Fibroblast of skin of right biceps (primary cell): ENCODE results near the gene SLC9A7.
"Not testable (repeated sequence)": the region's sequence is repeated elsewhere in the genome, so short reads cannot be mapped to it uniquely, and the experiment has no call there.

Experiments
- DNase-seq: peaks from one replicate; pipeline ENCODE4 v3.0.0-alpha.2; 2013

Gene SLC9A7

DNA sequence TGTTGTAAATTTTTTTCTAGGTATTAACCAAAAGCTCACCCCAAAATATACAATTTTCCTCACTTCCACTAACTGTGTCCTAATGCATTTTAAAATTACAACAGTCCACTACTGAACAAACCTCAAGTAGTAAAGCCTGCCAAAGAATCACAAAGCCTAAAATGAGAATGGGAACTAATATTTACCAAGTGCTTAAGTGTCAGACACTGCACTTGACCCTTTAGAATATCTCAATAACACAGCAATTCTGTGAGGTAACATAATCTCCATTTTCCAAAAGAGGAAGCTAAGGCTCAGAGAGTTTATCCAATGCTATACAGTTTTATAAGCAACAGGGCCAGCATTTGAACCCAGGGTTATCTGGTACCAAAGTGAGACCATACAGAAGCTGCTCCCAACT is 4.9 kb downstream of the SLC9A7 start:
- no peak for DNase-seq

DNA sequence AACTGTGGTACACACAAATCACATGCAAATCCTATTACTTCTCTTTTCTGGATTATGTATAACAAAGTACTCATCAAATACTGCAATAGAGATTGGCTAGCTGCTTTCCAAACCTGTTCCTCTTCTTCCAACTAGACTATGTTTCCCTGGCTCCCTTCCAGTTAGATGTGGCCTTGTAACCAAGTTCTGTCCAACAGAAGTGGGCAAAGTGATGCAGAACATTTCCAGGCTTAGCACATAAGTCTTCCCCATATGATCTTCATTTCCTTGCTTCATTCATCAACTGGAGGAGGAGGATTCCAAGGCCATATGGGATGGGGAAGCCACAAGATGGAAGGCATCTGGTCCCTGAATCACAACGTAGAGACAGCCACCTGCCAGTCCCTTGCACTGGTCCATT is 8.0 kb downstream of the SLC9A7 start:
- DNase-seq: no peak

DNA sequence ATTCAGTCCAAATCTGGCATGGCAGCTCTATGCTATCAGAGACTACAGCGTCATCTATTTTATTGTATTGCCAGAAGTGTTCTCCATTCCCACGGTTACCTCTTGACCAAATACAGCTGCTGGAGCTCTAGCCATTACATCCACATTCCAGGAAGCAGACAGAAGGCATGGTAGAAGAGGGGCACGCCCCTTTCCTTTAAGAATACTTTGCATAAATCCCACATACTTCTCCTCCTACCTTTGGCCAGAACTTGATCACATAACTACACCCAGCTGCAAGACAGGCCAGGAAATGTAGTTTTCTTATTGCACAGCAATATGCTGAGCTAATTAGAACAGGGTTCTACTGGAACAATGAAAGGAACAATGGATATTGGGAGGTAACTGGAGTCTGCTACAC is 14.9 kb downstream of the SLC9A7 start:
- no peak for DNase-seq

DNA sequence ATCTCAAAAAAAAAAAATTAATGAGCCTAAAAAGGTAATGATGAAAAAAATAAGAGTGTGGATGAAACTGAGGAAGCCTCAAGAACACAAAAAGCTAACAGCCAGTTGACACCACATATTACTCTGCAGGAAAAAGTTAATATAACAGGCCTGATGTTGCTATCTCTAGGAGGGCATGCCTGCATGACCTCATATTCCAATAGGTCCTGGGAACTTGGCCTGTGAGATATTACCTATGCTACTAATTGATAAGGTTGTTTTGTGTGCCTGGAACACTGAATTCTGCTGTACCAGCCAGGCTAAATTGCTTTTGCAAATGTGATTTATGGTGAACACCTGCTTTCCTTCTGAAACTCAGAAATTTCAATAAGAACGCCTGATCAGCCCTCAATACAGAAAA is 15.9 kb downstream of the SLC9A7 start:
- no peak for DNase-seq

DNA sequence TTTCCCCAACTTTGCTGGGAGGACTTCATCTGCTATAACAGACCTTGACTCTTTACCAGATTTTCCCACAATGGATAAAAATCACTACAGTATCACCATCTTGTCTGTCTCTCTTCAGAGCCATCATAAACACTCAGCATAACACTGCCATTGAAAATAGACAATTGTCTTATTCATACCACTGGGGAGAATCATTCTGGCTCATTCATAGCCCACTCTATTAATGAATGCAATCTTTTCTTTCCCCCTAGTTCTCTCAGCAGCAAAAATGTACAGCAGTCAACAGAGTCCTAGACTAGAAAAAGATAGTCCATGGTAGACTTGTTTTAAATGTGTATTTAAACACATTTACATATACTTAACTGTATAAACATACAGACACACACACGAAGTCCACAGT is 19.2 kb downstream of the SLC9A7 start:
- DNase-seq: no peak

DNA sequence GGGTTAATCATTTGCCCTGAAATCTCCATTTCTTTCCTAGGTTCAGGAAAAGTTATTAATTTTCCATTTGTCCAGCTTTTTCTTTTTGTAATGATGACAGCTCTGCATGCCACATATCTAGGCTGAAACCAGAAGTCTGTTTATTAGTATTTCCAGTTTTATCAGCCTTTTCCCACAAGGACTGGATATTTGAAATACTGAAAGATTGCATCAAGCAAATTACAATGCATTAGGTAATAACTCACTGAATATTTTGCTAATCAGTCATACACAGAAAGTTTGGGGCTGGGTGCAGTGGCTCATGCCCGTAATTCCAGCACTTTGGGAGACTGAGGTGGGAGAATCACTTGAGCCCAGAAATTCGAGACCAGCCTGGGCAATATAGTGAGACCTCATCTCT is 21.5 kb downstream of the SLC9A7 start:
- peak; percentile 79 for DNase-seq

DNA sequence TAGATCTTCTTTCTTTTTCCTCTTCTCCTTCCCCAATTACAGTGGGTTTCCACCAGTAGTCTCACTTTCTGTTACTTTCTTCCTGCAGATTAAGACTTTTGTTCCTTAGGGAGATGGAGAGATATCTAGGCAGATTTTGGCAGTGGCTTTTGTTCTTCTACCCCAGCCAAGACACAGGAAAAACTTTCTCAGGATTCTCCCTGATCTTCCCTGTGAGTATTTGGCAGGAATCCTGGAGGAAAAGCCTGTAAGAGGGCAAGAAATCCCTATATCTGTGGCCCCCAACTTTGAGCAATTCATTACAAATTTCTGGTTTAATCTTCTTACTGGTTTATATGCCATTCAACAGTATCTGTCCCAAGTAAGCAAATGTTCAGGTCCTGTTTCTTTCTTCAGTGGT is 21.9 kb downstream of the SLC9A7 start:
- DNase-seq: peak; percentile 43

DNA sequence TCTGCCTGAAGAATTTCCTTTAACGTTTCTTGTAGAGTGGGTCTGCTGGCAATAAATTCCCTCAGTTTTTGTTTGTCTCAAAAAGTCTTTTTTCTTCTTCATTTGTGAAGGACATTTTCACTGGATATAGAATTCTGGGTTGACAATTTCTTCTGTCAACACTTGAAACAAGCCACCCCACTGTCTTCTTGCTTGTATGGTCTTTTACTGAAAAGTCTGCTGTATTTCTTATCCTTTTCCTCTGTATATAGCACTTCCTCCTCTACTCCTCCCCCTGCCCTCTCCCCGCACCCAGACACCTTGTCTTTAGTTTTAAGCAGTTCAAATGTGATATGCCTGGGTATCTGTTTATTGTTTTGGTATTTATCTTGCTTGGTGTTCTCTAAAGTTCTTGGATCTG is 23.3 kb downstream of the SLC9A7 start:
- no peak for DNase-seq

DNA sequence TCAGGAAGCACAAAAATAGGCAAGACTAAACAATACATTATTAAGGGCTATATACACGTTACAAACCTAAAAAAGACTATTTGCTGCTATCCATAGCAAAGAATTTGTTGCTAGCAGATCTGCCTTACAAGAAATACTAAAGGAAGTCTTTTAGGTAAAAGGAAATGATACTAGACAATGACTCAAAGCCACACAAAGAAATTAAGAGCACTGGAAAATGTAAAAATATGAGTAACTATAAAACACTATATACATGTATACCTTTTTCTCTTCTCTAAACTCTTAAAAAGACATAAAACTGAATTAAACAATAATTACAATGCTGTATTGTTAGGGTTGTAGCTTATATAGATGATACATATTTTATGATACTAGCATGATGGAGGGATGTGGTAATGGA is 25.7 kb downstream of the SLC9A7 start:
- DNase-seq: no peak

DNA sequence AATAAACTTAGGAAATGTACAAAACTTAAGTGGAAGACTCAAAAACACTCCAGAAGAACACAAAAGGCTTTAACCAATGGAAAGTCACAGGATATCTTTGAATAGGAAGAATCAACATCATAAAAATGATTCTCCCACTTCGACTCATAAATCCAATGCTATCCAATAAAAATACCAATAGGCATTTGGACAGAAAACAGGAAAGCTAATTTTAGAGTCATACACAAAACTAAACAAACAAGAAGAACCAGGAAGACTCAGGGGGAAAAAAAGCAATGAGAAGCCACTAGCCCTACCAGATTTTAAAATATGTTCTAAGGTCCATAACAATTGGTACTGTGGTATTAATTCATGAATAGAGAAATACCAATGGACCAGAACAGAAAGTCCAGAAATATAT is 28.2 kb downstream of the SLC9A7 start:
- DNase-seq: no peak

DNA sequence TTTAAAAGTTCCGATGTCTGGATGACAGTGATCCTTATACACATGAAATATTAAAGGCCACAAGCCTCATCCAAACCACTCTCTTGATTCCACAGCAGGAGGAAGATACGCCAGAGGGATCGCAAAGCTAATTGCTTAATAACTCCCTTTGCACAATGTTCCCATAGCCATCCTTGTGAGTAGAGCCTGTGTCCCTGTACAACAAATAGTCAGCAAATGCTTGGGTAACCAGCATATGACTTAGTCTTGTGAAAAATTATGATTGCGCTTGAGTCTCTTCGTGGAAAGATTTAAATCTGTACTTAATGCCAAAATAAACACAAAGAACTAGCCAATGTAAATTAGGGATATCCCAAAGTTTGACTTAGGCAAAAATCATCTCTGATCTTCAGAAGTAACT is 31.5 kb downstream of the SLC9A7 start:
- DNase-seq: no peak

DNA sequence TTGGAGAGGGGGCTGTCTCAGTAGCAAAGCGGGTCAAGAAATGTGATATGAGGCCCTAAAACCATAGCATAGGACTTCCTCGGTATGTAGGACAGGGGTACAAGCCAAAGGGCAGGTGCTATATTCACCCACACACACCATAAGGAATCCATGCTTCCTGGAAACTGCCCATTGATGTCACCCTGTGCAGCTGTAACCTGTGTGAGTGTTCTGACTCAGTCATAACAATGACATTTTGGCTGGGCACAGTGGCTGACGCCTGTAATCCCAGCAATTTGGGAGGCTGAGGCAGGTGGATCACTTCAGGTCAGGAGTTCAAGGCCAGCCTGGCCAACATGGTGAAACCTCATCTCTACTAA is 35.4 kb downstream of the SLC9A7 start:
- not testable (repeated sequence) for DNase-seq

DNA sequence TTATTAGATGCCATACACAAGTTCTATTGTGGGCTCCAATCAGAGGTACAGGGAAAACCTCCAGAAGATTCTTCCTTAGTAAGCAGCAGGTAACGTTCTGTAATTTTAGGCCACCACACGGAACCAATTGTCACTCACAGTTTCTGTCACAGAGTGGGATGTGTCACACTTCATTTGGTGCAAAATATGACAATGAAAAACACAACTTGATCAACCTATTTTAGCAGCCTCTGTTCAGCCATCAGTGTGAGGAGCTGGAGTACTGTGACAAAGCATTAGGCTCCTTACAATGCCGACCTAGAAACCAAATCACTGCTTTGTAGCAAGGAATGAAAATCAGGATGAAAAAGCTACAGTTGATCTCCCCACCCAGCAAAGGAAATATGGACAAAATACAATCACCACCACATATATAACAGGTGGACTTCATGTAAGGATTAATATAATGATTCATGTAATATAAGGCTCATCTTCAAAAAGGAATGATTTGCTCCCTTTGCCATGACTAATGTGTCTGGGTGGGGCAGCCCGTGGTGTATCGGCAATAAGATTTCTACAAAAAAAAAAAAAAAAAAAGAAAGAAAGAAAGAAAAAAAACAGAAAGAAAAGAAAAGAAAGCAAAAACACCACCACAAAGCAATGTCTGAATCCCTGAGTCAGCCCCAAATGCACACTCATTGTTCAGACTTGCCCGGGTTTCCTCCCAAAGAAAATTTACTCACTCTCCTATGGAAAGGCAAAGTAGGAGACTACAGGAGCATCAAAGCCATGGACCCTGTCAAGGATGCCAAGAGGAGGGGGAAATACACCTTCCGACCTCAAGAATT is 36.0 kb downstream of the SLC9A7 start:
- DNase-seq: peak; percentile 16

DNA sequence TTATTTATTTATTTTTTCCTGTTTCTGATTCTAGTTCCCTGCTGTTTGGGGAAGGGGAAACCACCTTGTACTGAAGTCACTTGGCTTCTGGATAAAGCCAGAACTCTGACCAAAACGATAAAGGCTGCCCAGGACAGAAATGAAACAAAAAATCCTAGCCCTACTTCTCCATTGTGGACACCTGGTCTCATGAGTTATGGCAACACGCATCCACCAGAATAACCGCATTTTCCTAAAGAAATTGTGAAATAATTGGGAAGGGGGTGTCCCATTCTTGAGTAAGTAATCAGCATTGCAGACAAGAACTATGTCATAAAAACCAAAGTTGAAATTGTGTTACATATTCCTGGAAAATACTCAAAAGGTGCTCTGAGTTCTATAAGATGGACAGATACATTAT is 42.1 kb downstream of the SLC9A7 start:
- DNase-seq: no peak

DNA sequence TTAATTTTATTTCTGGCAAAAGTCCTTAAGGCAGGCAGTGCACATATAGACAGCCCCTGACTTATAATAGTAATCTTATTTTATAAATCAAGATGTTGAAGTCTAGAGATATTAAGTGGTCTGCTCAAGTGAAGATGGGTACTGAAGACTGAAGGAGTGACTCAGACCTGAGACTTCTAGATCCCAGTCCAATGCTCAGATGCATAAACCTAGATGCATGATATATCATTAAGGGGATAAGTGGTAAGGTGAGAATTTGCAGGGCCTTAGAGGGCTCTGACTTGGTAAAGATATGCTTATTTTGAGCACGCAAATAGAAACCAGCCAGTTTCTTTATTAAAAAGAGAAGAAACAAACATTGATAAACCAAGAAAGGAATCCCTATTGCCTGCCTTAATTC is 42.9 kb downstream of the SLC9A7 start:
- no peak for DNase-seq

DNA sequence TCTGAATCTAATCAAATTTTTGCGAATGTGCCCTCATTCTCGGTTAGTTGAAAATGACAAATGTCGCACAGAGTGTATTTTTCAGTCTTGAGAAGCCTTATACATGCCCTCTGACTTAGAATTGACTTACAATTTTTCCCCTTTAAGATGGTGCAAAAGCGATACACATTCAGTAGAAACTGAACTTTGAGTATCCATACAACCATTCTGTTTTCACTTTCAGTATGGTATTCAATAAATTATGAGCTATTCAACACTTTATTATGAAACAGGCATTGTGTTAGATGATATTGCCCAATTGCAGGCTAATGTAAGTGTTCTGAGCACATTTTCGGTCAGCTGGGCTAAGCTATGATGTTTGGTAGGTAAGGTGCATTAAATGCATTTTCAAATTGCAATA is 43.4 kb downstream of the SLC9A7 start:
- DNase-seq: no peak

DNA sequence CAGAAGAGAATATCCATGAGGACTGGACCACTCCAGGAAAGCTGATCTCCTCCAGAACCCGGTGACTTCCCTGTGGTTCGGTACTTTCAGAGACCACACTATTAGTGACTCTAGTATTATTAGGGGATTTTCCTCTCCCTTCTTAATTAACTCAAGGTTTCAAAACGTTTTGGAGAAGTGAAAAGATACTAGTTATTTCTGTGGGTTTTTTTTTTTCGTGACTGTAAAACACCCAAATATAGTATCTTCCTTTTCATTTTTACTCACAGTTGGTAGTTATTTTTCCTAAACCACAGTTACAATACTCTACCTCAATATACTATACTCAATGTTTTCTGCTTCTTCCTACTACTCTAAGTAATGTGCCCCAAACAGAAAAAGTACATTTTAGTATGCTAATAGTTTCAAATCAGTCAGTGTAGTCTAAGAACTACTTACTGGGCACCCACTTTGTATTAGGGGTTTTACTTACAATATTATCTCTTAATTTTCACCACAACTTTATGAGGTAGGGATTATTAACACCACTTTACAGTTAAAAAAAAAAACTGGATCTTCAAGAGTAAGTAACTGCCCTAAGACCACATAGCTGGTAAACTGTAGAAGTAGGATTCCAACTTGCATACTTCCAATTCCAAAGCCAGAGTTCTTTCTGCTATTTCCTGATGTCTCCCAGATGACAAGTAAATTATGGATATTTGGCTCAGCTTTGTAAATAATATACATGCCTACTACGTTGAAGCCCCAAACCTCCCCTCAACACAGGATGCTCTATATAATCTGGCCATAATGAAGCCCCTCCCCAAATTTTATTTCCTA is 45.0 kb downstream of the SLC9A7 start:
- peak; percentile 68 for DNase-seq

DNA sequence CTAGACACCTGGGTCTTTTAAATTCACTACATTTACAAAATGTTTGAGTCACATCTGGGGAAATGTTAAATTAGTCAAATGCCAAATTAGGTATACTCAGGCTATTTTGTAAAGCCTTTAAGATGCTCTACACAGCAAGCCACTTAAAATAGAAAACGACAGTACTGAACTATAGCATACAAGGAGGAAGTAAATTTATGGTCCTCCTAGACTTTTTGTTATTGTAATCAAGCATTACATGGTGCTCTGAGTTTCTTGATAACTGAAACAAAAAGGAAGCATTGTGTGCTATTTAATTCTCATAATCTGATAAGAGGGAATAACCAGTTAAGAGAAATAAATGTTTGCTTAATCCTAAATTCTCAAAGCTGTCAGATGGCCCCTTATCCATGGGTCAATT is 46.2 kb downstream of the SLC9A7 start:
- no peak for DNase-seq

DNA sequence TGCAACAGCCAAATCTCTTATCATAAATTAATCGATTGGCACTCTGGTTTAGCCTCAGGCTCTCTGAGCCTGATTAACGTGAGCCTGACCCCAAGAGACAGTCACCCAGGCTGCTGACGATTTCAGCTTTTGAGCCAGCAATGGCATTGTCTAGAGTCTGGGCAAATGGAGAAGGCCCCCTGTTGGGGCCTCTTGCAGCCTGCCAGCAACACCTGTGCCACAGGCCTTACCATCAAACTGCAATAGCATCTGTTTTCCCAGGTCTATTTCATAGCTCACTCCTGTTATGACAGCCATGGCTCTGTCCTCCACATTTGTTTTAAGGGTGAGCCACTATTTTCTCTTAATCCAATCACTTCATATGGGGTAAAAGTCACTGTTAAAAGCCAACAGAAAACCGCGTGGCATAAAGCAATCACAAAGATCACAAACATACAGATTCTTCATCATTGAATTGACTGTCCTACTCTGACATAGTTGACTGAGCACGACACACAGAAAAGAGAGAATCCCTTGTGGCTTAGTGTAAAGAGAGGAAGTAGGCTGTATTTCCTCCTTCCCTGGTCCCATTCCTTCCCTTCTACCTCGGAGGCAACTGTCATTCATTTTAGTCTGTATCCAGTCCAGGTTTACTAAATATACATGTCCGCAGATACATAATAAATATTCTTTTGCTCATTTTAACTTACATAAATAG is 47.8 kb downstream of the SLC9A7 start:
- no peak for DNase-seq

DNA sequence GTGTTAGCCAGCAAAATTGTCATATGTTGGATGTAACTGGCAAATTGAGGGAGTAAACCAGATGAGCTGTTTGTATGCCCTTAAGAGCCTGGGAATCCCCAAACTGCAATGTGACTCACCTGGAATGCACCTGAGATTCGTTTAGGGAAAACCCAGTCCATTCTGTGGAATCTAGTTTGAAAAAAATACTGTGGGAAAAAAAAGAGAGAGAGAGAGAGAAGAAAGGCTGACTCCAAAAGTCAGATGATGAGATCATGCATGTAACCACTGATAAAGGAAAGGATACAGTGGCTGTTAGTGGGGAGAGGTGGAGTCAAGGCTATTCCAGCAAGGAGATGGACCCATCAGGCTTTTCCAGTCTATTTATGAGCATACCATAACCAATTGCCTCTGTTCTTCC is 48.5 kb downstream of the SLC9A7 start:
- DNase-seq: peak; percentile 18

DNA sequence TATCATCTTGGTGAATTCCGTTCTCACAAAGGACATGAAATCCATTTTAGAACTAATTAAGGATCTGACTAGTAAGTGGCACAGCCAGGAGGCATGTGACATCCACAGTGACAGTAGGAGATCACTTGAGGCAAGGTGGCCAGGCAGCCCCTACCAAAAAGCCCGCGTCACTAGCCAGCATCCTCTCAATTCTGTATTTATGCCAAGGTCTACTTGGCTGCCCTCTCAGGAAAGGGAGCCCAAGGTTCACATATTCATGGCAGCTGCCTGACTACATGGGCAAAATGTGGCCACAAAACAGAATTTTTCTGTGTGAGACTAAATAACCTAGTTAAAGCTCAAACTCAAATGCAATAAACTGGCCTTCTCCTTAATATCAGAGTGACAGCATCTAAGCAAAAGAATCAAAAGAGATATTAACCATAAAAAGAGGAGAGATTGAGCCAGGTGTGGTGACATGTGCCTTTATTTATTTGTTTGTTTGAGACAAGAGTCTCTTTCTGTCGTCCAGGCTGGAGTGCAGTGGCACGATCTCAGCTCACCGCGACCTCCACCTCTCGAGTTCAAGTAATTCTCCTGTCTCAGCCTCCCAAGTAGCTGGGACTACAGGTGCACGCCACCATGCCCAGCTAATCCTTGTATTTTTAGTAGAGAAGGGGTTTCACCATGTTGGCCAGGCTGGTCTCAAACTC is 51.5 kb downstream of the SLC9A7 start:
- no peak for DNase-seq

DNA sequence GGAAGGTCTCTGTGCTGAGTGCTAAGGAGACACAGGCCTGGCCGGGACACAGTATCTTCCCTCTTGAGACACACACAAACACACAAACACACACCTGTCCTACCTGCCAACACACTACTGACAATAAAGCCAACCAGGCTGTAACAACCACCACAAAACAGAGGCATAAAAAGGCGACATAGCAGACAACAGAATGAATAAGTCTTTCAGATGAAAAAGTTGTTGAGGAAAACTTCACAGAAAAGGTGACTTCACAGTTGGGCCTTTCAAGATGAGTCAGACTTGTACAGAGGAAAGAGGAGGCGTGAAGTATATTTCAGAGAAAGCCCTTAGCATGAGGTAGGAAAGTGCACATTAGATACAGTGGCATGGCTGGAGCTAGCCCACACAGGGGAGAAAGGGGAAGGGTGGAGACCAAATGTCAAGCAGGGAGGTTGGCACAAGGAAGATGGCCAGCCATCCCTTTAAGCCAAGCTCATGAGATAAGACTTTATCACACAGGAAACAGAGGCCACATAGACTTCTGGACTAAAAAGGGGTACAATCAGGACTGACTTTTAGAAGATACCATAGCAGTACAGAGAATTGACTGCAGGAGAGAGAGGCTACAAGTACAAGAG is 54.0 kb downstream of the SLC9A7 start:
- DNase-seq: peak; percentile 28

DNA sequence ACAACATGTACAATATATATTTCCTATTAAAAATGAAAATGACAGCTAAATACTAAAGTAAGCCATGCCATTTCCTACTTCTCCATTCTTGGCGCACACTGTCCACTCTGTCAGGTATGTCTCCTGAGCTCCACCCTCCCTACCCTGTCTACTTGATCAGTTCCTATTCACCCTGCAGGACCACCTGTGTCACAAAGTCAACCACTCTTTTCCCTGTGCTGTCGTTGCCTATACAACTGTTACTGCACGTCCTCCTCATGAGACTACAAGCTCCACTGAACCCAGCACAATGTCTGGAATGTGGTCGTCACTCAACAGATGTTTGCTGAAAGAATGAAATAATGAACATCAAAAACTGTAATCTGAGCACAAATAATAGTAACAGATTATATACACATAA is 54.9 kb downstream of the SLC9A7 start:
- DNase-seq: peak; percentile 25
